Hindlimb muscle (tissue), 1 donor: ENCODE data around the gene SOX18. TPM values are rescaled to one million over a fixed set of nuclear protein-coding genes. Genes with fewer than 3 reads are reported as not detected.
A peak's percentile ranks its signal among the peaks of the same experiment; 100 is the strongest.
"Not testable (repeated sequence)": the region's sequence is repeated elsewhere in the genome, so short reads cannot be mapped to it uniquely, and the experiment has no call there.

Experiments used
- DNase-seq: peaks from one replicate; pipeline ENCODE4 v3.0.0-alpha.2; 2013
- polyA plus RNA-seq: library from polyadenylated mRNA; unstranded; fragments of 120-200 nt; gene quantifications from one replicate; pipeline ENCODE4 v1.2.1, GENCODE V29; 2013; ENCODE audit not compliant: insufficient read length

The SOX18 gene
- 19.6 TPM for polyA plus RNA-seq

DNA sequence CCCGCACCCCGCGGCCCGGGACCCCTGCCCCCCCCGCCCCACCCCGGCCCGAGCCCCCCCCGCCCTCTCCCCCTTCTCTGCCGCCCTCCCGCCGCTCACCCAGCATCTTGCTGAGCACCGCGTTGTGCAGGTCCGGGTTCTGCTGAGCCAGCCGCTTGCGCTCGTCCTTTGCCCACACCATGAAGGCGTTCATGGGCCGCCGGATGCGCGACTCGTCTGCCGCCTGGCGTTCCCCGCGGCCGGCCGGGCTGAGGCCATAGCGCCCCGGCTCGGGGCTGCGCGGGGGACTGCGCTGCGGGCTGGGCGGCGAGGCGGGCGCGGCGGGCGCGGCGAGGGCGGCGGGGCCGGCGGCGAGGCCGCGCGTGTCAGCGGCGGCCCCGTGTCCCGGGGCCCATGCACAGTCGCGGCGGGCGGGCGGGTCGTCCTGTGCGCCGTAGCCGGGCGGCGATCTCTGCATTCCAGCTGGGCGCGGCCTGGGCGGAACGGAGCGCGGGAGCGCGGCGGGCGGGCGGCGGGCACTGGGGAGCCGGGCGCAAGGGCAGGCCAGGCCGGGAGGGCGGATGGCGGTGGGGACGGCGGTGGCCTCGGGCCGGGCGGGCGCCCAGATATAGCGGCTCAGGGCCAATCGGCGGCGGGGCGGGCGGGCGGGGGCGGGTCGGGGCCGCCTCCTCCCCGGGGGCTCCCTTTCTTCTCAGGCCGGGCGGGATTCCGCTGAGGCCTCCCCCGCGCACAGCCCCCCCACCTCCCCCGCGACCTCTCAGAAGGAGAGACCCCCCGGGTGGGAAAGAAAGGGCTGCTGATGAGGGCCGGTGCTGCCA is at the start of gene SOX18:
Gene SOX18, minus strand, starts transcription at position 580 of the 818 bp plus-strand sequence. Its CDS starts 123 bp downstream, at position 457.
- DNase-seq: no peak

DNA sequence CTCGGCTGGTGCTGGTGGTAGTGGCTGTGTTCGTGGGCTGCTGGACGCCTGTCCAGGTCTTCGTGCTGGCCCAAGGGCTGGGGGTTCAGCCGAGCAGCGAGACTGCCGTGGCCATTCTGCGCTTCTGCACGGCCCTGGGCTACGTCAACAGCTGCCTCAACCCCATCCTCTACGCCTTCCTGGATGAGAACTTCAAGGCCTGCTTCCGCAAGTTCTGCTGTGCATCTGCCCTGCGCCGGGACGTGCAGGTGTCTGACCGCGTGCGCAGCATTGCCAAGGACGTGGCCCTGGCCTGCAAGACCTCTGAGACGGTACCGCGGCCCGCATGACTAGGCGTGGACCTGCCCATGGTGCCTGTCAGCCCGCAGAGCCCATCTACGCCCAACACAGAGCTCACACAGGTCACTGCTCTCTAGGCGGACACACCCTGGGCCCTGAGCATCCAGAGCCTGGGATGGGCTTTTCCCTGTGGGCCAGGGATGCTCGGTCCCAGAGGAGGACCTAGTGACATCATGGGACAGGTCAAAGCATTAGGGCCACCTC is 49.1 kb upstream of the SOX18 start:
- DNase-seq: no peak

DNA sequence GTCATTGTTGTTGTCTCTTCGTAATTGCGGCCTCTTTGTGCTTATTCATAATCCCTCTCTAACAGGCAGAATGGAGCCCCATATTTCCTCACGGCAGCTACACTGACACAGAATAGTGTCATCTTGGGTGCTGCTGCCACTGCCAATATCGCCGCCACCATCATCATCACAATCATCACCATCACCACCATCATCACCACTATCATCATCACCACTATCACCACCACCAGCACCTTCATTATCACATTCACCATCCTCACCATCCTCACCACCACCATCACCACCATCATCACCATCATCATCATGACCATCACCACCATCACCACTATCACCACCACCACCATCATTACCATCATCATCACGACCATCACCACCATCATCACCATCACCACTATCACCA is 47.1 kb upstream of the SOX18 start:
- DNase-seq: no peak

- DNase-seq: no peak
Measured at GRCh38 chr20:64095927-64096326, 46.5 kb upstream of the SOX18 start.

GRCh38 chr20:64095455-64095854 is 46.0 kb upstream of the SOX18 start:
- no peak for DNase-seq

- no peak for DNase-seq
Measured at GRCh38 chr20:64093013-64093503, 43.6 kb upstream of the SOX18 start.

DNA sequence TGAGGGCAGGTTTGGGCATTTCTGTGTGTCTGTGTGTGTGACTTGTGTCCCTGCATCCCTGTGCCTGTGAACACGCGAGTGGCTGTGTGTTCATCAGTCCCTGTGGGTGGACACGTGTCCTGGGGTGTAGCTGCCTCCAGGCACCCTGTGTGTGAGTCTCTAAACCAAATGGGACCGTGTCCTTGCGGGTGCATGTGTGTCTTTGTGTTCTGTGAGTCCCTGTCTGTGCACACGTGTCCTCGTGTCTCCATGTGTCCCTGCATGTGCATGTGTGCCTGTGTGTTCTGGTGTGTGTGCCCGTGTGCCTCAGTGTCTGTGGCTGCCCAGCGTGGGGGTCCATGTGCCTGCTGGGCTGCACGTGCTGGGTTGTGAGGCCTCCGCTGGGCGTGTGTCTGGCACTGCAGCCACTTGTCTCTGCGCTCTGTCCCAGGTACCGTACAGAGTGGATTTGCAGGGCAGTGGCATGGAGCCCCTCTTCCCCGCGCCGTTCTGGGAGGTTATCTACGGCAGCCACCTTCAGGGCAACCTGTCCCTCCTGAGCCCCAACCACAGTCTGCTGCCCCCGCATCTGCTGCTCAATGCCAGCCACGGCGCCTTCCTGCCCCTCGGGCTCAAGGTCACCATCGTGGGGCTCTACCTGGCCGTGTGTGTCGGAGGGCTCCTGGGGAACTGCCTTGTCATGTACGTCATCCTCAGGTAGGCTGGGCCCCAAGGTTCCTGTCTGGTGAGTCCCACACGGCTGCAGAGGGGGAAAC is 43.0 kb upstream of the SOX18 start:
- no peak for DNase-seq

DNA sequence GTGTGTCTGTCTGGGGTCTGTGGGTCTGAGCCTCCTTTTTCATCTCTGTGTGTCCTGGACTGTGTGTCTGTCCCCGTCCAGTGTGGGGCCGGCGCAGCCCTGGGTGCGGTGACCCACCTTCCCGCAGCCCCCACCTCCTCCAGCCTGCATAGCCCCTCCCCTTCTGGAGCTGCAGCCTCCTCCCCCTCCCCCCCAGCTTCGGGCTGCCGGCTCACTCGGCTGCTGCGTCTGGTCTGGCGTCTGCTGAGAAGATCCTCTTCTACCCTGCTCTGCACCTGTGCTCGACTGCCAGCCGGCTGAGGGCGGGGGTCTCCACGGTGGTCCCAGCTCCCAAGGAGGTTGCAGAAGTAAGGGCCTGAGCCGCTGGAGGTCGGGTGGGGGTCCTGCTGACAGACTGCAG is 42.3 kb upstream of the SOX18 start:
- DNase-seq: no peak

GRCh38 chr20:64091340-64091739 is 41.9 kb upstream of the SOX18 start:
- no peak for DNase-seq

GRCh38 chr20:64090165-64090564 is 40.7 kb upstream of the SOX18 start:
- DNase-seq: no peak

DNA sequence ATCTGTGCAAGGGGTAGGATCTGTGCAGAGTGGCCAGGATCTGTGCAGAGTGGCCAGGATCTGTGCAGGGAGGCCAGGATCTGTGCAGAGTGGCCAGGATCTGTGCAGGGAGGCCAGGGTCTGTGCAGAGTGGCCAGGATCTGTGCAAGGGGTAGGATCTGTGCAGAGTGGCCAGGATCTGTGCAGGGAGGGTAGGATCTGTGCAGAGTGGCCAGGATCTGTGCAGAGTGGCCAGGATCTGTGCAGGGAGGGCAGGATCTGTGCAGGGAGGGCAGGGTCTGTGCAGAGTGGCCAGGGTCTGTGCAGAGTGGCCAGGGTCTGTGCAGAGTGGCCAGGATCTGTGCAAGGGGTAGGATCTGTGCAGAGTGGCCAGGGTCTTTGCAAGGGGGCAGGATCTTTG is 39.1 kb upstream of the SOX18 start:
- not testable (repeated sequence) for DNase-seq

- DNase-seq: not testable (repeated sequence)
Measured at GRCh38 chr20:64087226-64087825, 37.9 kb upstream of the SOX18 start.

DNA sequence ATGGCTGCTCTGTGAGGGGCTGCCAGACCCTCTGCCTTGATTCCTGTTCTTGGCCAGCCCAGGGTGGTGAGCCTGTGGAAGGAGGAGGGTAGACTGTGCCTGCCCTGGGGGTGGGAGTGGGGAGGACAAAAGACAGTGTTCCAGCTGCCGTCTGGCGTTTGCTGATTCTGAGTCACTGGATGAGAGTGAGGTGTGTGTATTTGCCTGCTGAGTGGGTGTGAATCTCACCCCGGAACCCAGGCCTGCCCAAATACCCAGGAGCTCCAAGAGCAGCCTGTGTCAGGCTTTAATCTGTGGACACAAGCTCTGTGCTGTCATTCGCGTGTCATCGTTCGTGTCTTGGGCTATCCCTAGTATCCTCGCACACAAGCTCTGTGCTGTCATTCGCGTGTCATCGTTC is 37.4 kb upstream of the SOX18 start:
- no peak for DNase-seq

DNA sequence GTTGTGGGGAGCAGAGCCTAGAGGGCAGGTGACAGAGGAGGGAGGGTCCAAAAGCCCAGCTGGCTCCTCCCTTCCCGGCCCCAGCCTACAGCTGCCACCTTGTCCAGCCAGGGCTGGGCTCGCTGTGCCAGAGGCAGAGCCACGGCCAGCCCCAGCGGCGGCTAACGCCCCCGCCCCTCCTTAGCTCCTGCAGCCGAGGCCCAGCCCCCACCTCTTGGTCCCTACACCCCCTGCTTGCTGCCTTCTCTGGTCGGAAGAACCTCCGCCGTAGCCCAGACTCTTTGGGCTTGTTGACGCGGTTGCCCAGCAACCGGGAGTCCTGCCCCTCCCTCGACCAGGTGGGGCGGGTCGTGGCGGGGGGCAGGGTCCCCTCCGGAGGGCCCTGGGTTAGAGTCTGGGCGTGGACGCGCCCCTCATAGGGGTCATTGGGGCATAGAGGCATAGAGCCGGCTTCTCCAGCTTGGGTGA is 35.3 kb upstream of the SOX18 start:
- no peak for DNase-seq

DNA sequence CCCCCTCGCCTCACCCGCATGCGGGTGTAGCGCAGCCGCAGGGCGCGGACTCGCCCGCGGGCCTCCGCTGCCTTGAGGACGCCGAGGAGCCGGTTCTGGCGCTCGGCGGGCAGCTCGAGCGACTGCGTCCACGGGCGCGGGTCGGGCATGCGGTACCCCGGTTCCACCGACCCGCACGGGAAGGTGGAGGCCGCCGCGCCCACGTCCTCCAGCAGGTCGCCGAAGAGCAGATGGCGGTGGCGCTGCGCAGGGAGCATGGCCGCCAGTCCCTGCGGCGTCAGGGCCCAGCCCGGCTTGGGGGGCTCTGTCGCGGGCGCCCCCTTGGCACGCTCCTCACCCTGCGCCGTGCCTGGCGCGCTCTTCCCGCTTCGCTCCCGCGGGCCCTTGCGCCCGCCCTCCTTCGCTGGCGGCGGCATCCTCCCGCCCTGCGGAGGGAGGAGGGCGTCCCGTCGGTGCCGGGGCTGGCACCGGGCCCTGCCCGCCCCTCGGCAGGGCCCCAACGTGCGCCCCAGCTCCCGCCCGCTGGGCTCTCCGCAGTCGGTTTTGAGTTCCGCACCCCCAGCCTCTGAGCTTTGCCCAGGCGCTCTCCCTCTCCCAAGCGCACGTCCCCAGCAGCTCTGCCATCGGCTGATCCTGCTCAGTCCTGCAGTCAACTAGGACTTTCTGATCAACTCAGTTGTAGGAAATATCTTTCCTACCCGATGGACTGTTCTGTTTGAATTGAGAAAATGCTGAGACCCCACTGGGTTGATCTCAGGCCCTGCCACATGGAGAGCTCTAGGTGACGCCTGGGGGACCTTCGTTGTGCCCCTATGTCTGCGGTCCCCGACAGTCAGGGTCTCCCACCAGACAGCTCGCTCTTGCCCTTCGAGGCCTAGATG is 34.6 kb upstream of the SOX18 start, which contains the start of gene LKAAEAR1:
Gene LKAAEAR1, minus strand, starts transcription at position 595 of the 881 bp plus-strand sequence. Its CDS starts 179 bp downstream, at position 416.
- no peak for DNase-seq

- peak; percentile 81 for DNase-seq
Measured at GRCh38 chr20:64083378-64083803, 34.0 kb upstream of the SOX18 start.

GRCh38 chr20:64082820-64083377 is 33.5 kb upstream of the SOX18 start:
- no peak for DNase-seq

GRCh38 chr20:64082126-64082731 is 32.8 kb upstream of the SOX18 start:
- no peak for DNase-seq

GRCh38 chr20:64081624-64081964 is 32.2 kb upstream of the SOX18 start:
- no peak for DNase-seq

DNA sequence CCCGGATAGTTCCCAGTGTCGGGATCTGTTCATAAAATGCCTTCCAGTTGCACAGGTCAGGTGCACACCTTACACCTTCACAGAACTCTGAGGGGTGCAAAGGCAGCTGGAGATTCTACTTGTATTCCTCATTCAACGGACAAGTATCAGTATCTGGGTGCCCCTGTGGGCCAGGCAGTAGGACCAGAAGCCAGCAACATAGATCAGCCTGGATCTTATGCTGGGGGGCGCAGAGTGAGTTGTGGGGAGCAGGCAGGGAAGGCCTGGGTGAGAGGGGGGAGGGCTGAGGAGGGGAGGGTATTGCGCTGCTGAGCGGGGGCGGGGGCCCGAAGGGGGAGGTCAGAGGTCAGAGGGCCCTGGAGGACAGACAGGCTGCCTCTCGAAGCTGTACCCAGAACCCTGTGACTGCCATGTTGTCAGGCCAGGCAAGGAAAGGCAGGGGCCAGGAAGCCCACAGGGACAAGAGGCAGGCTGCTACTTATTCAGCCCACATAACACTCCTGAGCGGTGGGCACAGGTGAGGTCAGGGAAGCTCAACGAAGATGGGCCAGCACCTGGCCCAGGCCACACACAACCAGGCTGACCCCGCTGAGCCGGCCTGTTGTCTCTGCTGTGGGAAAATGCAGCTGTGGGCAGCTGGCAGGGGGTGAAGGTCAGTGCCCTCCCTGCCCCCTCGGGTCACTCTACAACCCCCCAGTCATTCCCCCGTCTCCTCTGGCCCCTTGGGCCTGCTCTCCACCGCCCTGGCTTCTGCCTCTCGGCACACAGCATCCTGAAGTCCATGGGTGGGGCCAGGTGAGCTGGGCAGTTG is 31.6 kb upstream of the SOX18 start:
- DNase-seq: no peak
